Measurements from ENCODE around the gene DBT. TPM values are rescaled to one million over a fixed set of nuclear protein-coding genes. Genes with fewer than 3 reads are reported as not detected.

DBT gene
- polyA plus RNA-seq, 1 donor (not counting 4 experiments of a cell fraction or from before 2014, with no cell fraction given) = 16.3 TPM

DNA sequence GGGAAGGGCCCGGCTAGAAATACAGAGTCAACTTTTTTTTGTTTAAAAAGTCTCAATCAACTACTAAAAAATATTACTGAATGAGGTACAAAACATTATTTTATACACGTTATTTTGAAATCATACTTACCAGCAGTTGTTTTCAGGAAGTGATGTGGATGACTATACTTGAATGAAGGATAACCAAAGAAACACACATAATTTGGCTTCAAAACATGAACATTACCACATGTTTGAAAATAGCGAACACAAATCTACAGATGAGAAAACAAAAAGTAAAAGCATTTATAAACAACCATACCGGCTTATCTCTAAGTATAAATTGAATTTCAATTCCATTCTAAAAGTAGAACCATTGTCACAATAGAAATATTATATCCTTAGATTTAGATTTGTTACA is 9.0 kb downstream of the DBT start:
- H4K20me1 ChIP-seq (ENCODE audit: control insufficient read depth, extremely low read depth, insufficient read depth, low read length) = no peaks in the 10 kb centered on the region
- no peak for FAIRE-seq

DNA sequence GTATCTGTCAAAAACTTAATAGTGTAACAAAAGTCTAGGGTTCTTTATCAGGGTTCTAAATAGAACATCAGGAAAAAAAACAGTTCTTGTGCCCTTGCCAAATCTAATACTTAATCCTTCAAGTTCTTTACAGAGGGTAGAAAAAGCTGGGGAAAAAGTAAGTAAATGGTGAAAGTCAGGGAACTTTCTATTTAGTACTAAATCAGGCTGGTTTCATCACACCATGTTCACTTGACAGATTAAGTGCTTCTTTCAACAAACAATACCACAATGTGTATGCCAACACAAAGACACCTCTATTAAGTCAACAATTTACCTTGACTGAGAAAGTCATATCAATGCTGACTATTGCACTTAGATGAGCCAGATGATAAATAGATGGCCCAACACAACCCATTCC is 9.7 kb downstream of the DBT start:
- no peak overlapping the region for H3K4me2 ChIP-seq (ENCODE audit: control insufficient read depth, extremely low read depth, insufficient read depth, low read depth, low read length)
- no peak for FAIRE-seq
- no peak for DNase-seq (ENCODE audit: low read depth, low spot score)

More for the DNA sequence above, 9.0 kb downstream of the DBT start:
- Histone ChIP-seq H3K9me3 (ENCODE audit: control insufficient read depth, low read depth, low read length) (no peaks in the 10 kb centered on the region), H2AFZ (ENCODE audit: control insufficient read depth, low read length) (no peak overlapping the region), H3K27me3 (ENCODE audit: control insufficient read depth, extremely low read depth, insufficient read depth, low read length) (no peaks in the 10 kb centered on the region), H3K9me1 (ENCODE audit: control insufficient read depth, extremely low read depth, insufficient read depth, low read length) (no peaks in the 10 kb centered on the region), H3K79me2 (ENCODE audit: control insufficient read depth, insufficient read depth, low read length) (peaks cover 25% of the 10 kb centered on the region), H3K4me2 (ENCODE audit: control insufficient read depth, extremely low read depth, insufficient read depth, low read depth, low read length) (no peak overlapping the region), H3K36me3 (ENCODE audit: control insufficient read depth in 2 of 2, extremely low read depth in 1 of 2, insufficient read depth in 2 of 2, low read length in 2 of 2) (peaks cover 0 to 2% of the 10 kb centered on the region in 2 experiments), H3K4me3 (ENCODE audit: control insufficient read depth in 2 of 3, extremely low read depth in 1 of 3, insufficient read depth in 2 of 3, low read depth in 1 of 3, low read length in 3 of 3) (no peak overlapping the region), H3K4me1 (ENCODE audit: control insufficient read depth, extremely low read depth, insufficient read depth, low read length) (no peaks in the 10 kb centered on the region), H3K27ac (ENCODE audit: control insufficient read depth, insufficient read depth, low read length) (no peak overlapping the region), H3K9ac (ENCODE audit: control insufficient read depth, extremely low read depth, insufficient read depth, low read length) (no peak overlapping the region)
- TF ChIP-seq, protein P1, sequence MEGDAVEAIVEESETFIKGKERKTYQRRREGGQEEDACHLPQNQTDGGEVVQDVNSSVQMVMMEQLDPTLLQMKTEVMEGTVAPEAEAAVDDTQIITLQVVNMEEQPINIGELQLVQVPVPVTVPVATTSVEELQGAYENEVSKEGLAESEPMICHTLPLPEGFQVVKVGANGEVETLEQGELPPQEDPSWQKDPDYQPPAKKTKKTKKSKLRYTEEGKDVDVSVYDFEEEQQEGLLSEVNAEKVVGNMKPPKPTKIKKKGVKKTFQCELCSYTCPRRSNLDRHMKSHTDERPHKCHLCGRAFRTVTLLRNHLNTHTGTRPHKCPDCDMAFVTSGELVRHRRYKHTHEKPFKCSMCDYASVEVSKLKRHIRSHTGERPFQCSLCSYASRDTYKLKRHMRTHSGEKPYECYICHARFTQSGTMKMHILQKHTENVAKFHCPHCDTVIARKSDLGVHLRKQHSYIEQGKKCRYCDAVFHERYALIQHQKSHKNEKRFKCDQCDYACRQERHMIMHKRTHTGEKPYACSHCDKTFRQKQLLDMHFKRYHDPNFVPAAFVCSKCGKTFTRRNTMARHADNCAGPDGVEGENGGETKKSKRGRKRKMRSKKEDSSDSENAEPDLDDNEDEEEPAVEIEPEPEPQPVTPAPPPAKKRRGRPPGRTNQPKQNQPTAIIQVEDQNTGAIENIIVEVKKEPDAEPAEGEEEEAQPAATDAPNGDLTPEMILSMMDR (optimal IDR thresholded peaks at IDR 0.05 in 1 of 3, IDR thresholded peaks at IDR 0.05 in 1 of 3, conservative IDR thresholded peaks at IDR 0.05 in 1 of 3; ENCODE audit: extremely low read depth in 1 of 3, insufficient read depth in 2 of 3, low read length in 3 of 3) = no peak
- TF ChIP-seq EZH2 (IDR thresholded peaks at IDR 0.05; ENCODE audit: low read length) = no peak
- dilution Hi-C loops (cut with MboI; ENCODE audit: extremely low pct_ligation_motif_present, low sequenced_read_pairs) = no loop called here
- no peak for DNase-seq (ENCODE audit: low read depth, low spot score)

More for the DNA sequence above, 9.7 kb downstream of the DBT start:
- no peak overlapping the region for H3K9ac ChIP-seq (ENCODE audit: control insufficient read depth, extremely low read depth, insufficient read depth, low read length)
- peaks cover 21% of the 10 kb centered on the region for H3K79me2 ChIP-seq (ENCODE audit: control insufficient read depth, insufficient read depth, low read length)
- H3K9me3 ChIP-seq (ENCODE audit: control insufficient read depth, low read depth, low read length) = no peaks in the 10 kb centered on the region
- TF ChIP-seq, protein P1 (optimal IDR thresholded peaks at IDR 0.05 in 1 of 3, IDR thresholded peaks at IDR 0.05 in 1 of 3, conservative IDR thresholded peaks at IDR 0.05 in 1 of 3; ENCODE audit: extremely low read depth in 1 of 3, insufficient read depth in 2 of 3, low read length in 3 of 3) = no peak
- TF ChIP-seq EZH2 (IDR thresholded peaks at IDR 0.05; ENCODE audit: low read length) = no peak
- no peaks in the 10 kb centered on the region for H4K20me1 ChIP-seq (ENCODE audit: control insufficient read depth, extremely low read depth, insufficient read depth, low read length)
- dilution Hi-C loops (cut with MboI; ENCODE audit: extremely low pct_ligation_motif_present, low sequenced_read_pairs) = no loop called here
- no peak overlapping the region for H3K27ac ChIP-seq (ENCODE audit: control insufficient read depth, insufficient read depth, low read length)
- H3K4me1 ChIP-seq (ENCODE audit: control insufficient read depth, extremely low read depth, insufficient read depth, low read length) = no peaks in the 10 kb centered on the region
- peaks cover 0 to 2% of the 10 kb centered on the region in 2 experiments for H3K36me3 ChIP-seq (ENCODE audit: control insufficient read depth in 2 of 2, extremely low read depth in 1 of 2, insufficient read depth in 2 of 2, low read length in 2 of 2)
- no peaks in the 10 kb centered on the region for H3K27me3 ChIP-seq (ENCODE audit: control insufficient read depth, extremely low read depth, insufficient read depth, low read length)
- no peak overlapping the region for H3K4me3 ChIP-seq (ENCODE audit: control insufficient read depth in 2 of 3, extremely low read depth in 1 of 3, insufficient read depth in 2 of 3, low read depth in 1 of 3, low read length in 3 of 3)
- H2AFZ ChIP-seq (ENCODE audit: control insufficient read depth, low read length) = no peak overlapping the region
- no peaks in the 10 kb centered on the region for H3K9me1 ChIP-seq (ENCODE audit: control insufficient read depth, extremely low read depth, insufficient read depth, low read length)

Measured in keratinocyte (primary cell).